Astrocyte (in vitro differentiated cells and primary cell): ENCODE results near the gene PCDHGA8. TPM values are rescaled to one million over a fixed set of nuclear protein-coding genes. Genes with fewer than 3 reads are reported as not detected.

ENCODE experiments used
- DNase-seq: peaks from one replicate; pipeline ENCODE4 v3.0.0-alpha.2; 2010; ENCODE audit warnings: low read depth
- FAIRE-seq: peaks from 2 replicates; lab custom pipeline; 2011; peaks lifted over from hg19 to GRCh38; lab: Jason Lieb, UNC
- H2AFZ ChIP-seq: 2 replicates; pipeline ENCODE4 v1.6.0; 2012; ENCODE audit warnings: low read depth, low read length, inconsistent platforms
- H3K27ac ChIP-seq: 2 replicates; pipeline ENCODE4 v1.5.1; 2011; ENCODE audit warnings: low read depth, low read length, inconsistent platforms
- H3K27me3 ChIP-seq: 2 replicates; pipeline ENCODE4 v1.6.0; 2011; ENCODE audit warnings: low read length, inconsistent platforms; ENCODE audit not compliant: insufficient read depth
- H3K36me3 ChIP-seq: 2 replicates; pipeline ENCODE4 v1.5.1; 2011; ENCODE audit warnings: low read length, inconsistent platforms; ENCODE audit not compliant: insufficient read depth
- H3K4me1 ChIP-seq: 2 replicates; pipeline ENCODE4 v1.5.1; 2011; ENCODE audit warnings: low read length, inconsistent platforms; ENCODE audit not compliant: insufficient read depth
- H3K4me2 ChIP-seq: 2 replicates; pipeline ENCODE4 v1.6.0; 2012; ENCODE audit warnings: low read length, inconsistent platforms
- H3K4me3 ChIP-seq: 2 replicates; pipeline ENCODE4 v1.5.1; 2011; ENCODE audit warnings: low read depth, mild to moderate bottlenecking, low read length, inconsistent platforms; ENCODE audit not compliant: insufficient read depth
- H3K79me2 ChIP-seq: 2 replicates; pipeline ENCODE4 v1.6.0; 2012; ENCODE audit warnings: mild to moderate bottlenecking, low read length, inconsistent platforms; ENCODE audit not compliant: insufficient read depth
- H3K9ac ChIP-seq: 2 replicates; pipeline ENCODE4 v1.6.0; 2012; ENCODE audit warnings: mild to moderate bottlenecking, low read length, inconsistent platforms
- H3K9me3 ChIP-seq: 2 replicates; pipeline ENCODE4 v1.5.1; 2012; ENCODE audit warnings: low read depth, mild to moderate bottlenecking, low read length, inconsistent platforms; ENCODE audit not compliant: insufficient read depth
- H4K20me1 ChIP-seq: 2 replicates; pipeline ENCODE4 v1.6.0; 2012; ENCODE audit warnings: low read length, inconsistent platforms; ENCODE audit not compliant: insufficient read depth
- H3K27ac Mint-ChIP-seq: one replicate; pipeline ENCODE4 v1.8.0; 2021; ENCODE audit warnings: mild to moderate bottlenecking, mixed read lengths; ENCODE audit not compliant: unreplicated experiment
- H3K27me3 Mint-ChIP-seq: one replicate; pipeline ENCODE4 v1.8.0; 2021; ENCODE audit warnings: low read depth, mixed read lengths; ENCODE audit not compliant: unreplicated experiment
- H3K36me3 Mint-ChIP-seq: one replicate; pipeline ENCODE4 v1.8.0; 2021; ENCODE audit warnings: low read depth, mixed read lengths; ENCODE audit not compliant: unreplicated experiment
- H3K4me1 Mint-ChIP-seq: one replicate; pipeline ENCODE4 v1.8.0; 2021; ENCODE audit warnings: low read depth, mixed read lengths; ENCODE audit not compliant: unreplicated experiment
- H3K4me3 Mint-ChIP-seq: one replicate; pipeline ENCODE4 v1.8.0; 2021; ENCODE audit warnings: mild to moderate bottlenecking, moderate library complexity, mixed read lengths; ENCODE audit not compliant: unreplicated experiment
- H3K9me3 Mint-ChIP-seq: one replicate; pipeline ENCODE4 v1.8.0; 2021; ENCODE audit warnings: mild to moderate bottlenecking, mixed read lengths; ENCODE audit not compliant: unreplicated experiment
- EZH2 ChIP-seq: IDR thresholded peaks from 2 replicates; pipeline ENCODE4 v1.6.1; 2012; ENCODE audit warnings: mild to moderate bottlenecking, low read length, inconsistent platforms; ENCODE audit not compliant: insufficient read depth
- total RNA-seq: library from RNA; stranded (reverse); gene quantifications from 2 replicates; pipeline ENCODE4 v1.2.1, GENCODE V29; 2021
- TF ChIP-seq, protein P1 (sequence below): IDR thresholded peaks from 2 replicates; pipeline ENCODE4 v1.5.1; 2011; ENCODE audit warnings: low read depth, mild to moderate bottlenecking, inconsistent platforms, low read length, moderate library complexity; ENCODE audit not compliant: insufficient read depth

Gene PCDHGA8
- total RNA-seq, 1 donor from 2014 or later: 1.0 TPM

DNA sequence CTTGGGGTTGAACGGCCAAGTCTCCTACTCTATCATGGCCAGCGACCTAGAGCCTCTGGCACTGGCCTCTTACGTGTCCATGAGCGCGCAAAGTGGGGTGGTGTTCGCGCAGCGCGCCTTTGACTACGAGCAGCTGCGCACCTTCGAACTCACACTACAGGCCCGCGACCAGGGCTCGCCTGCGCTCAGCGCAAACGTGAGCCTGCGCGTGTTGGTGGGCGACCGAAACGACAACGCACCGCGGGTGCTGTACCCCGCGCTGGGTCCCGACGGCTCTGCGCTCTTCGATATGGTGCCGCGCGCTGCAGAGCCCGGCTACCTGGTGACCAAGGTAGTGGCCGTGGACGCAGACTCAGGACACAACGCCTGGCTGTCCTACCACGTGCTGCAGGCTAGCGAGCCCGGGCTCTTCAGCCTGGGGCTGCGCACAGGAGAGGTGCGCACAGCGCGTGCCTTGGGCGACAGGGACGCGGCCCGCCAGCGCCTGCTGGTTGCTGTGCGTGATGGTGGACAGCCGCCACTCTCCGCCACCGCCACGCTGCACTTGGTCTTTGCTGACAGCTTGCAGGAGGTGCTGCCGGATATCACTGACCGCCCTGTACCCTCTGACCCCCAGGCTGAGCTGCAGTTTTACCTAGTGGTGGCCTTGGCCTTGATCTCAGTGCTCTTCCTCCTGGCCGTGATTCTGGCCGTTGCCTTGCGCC lies 7.3 kb downstream of the PCDHGA8 start:
- Histone ChIP-seq H3K4me2 (peak overlapping the region; percentile 31), H4K20me1 (no peaks in the 10 kb centered on the region), H2AFZ (no peak overlapping the region), H3K9ac (no peak overlapping the region), H3K9me3 (peaks cover 44% of the 10 kb centered on the region), H3K4me1 (no peaks in the 10 kb centered on the region), H3K27me3 (no peaks in the 10 kb centered on the region), H3K79me2 (peaks cover 5% of the 10 kb centered on the region), H3K36me3 (no peaks in the 10 kb centered on the region), H3K4me3 (no peak overlapping the region), H3K27ac (no peak overlapping the region)
- H3K36me3 Mint-ChIP-seq: peaks cover 20% of the 10 kb centered on the region
- no peaks in the 10 kb centered on the region for H3K27me3 Mint-ChIP-seq
- FAIRE-seq (no peak), DNase-seq (no peak)
- H3K4me1 Mint-ChIP-seq: no peaks in the 10 kb centered on the region
- TF ChIP-seq, protein P1, sequence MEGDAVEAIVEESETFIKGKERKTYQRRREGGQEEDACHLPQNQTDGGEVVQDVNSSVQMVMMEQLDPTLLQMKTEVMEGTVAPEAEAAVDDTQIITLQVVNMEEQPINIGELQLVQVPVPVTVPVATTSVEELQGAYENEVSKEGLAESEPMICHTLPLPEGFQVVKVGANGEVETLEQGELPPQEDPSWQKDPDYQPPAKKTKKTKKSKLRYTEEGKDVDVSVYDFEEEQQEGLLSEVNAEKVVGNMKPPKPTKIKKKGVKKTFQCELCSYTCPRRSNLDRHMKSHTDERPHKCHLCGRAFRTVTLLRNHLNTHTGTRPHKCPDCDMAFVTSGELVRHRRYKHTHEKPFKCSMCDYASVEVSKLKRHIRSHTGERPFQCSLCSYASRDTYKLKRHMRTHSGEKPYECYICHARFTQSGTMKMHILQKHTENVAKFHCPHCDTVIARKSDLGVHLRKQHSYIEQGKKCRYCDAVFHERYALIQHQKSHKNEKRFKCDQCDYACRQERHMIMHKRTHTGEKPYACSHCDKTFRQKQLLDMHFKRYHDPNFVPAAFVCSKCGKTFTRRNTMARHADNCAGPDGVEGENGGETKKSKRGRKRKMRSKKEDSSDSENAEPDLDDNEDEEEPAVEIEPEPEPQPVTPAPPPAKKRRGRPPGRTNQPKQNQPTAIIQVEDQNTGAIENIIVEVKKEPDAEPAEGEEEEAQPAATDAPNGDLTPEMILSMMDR: no peak
- TF ChIP-seq EZH2: no peak
- no peak overlapping the region for H3K4me3 Mint-ChIP-seq
- H3K27ac Mint-ChIP-seq: no peak overlapping the region
- H3K9me3 Mint-ChIP-seq: peaks cover 20% of the 10 kb centered on the region

DNA sequence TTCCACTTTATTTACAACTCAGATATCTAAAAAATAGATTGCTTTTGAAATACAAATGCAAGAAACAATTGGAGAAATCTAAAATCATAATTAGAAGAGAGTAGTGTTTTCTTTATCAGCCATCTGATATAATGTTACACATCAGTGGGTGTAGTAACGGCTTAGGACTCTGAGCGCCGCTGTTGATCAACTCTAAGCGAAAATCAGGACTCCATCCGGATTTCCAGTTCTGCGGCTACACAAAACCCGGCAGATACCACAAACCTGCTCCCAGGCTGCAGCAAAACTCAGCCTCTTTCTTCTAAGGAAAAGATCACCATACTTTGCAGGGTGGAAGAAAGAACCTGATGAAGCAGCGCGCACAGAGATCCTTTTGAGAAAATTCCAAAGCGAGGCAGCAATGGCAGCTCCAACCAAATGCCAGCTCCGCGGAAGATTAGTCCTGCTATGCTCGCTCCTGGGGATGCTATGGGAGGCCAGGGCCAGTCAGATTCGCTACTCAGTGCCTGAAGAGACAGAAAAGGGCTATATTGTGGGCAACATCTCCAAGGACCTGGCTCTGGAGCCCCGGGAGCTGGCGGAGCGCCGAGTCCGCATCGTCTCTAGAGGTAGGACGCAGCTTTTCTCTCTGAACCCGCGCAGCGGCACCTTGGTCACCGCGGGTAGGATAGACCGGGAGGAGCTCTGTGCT lies 10.3 kb downstream of the PCDHGA8 start, which contains the start of gene PCDHGA9:
Gene PCDHGA9, plus strand, starts transcription at position 226 of the 691 bp plus-strand sequence. Its CDS starts 175 bp downstream, at position 401.
- Mint-ChIP-seq H3K36me3 (peaks cover 15% of the 10 kb centered on the region), H3K27me3 (no peaks in the 10 kb centered on the region), H3K4me3 (no peak within 1 kb of the TSS), H3K9me3 (peaks cover 18% of the 10 kb centered on the region), H3K4me1 (no peaks in the 10 kb centered on the region), H3K27ac (no peak within 1 kb of the TSS)
- Histone ChIP-seq H3K4me3 (peak within 1 kb of the TSS; percentile 41), H3K27ac (no peak within 1 kb of the TSS), H2AFZ (peak within 1 kb of the TSS; percentile 13), H3K4me2 (peak within 1 kb of the TSS; percentile 75), H3K4me1 (no peaks in the 10 kb centered on the region), H3K36me3 (no peaks in the 10 kb centered on the region), H3K9me3 (peaks cover 46% of the 10 kb centered on the region), H4K20me1 (no peaks in the 10 kb centered on the region), H3K27me3 (no peaks in the 10 kb centered on the region), H3K79me2 (peaks cover 9% of the 10 kb centered on the region), H3K9ac (peak within 1 kb of the TSS; percentile 2)
- no peak for FAIRE-seq
- no peak for DNase-seq
- TF ChIP-seq EZH2: no peak
- TF ChIP-seq, protein P1: peak; percentile 32

DNA sequence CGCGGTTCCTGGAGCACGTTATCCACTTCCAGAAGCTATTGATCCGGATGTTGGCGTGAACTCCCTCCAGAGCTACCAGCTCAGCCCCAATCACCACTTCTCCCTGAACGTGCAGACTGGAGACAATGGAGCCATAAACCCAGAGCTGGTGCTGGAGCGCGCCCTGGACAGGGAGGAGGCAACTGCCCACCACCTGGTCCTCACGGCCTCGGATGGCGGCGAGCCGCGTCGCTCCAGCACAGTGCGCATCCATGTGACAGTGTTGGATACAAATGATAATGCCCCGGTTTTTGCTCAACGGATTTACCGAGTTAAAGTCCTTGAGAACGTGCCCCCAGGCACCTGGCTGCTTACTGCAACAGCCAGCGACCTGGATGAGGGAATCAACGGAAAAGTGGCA lies 11.0 kb downstream of the PCDHGA8 start:
- H3K9me3 Mint-ChIP-seq: peaks cover 20% of the 10 kb centered on the region
- TF ChIP-seq, protein P1: no peak
- no peak for TF ChIP-seq EZH2
- Histone ChIP-seq H3K4me2 (peak overlapping the region; percentile 75), H4K20me1 (no peaks in the 10 kb centered on the region), H3K36me3 (no peaks in the 10 kb centered on the region), H3K27ac (no peak overlapping the region), H3K79me2 (peaks cover 9% of the 10 kb centered on the region), H3K9ac (no peak overlapping the region), H3K4me1 (no peaks in the 10 kb centered on the region), H3K4me3 (no peak overlapping the region), H3K9me3 (peaks cover 50% of the 10 kb centered on the region), H3K27me3 (no peaks in the 10 kb centered on the region), H2AFZ (peak overlapping the region; percentile 13)
- no peak for FAIRE-seq
- H3K4me3 Mint-ChIP-seq: no peak overlapping the region
- peaks cover 15% of the 10 kb centered on the region for H3K36me3 Mint-ChIP-seq
- H3K27me3 Mint-ChIP-seq: no peaks in the 10 kb centered on the region
- H3K4me1 Mint-ChIP-seq: no peaks in the 10 kb centered on the region
- H3K27ac Mint-ChIP-seq: no peak overlapping the region
- DNase-seq: no peak
